ENCODE results near the gene CHCHD3.
"Not testable (repeated sequence)": the region's sequence is repeated elsewhere in the genome, so short reads cannot be mapped to it uniquely, and the experiment has no call there.

Gene CHCHD3

DNA sequence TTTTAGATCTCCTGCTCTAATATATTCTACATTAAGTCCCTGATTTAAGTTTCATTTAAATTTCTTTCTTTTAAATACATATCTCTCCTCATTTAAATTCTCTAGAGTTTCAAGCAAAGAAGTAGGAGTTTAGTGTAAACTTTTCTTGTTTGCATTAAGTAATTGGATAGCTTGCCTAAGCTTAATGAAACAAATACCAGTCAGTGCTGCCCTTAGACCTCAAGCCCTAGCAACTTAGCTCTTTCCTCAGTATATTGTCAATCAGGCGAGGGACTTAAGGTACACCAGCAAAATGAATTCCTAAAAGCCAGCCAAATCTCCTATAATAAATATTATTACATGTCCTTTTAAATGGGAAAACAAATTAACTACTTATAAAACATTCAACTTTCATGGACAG lies 101.5 kb downstream of the CHCHD3 start:
- Histone ChIP-seq H3K9ac (ENCODE audit: low read length) (no peak overlapping the region), H3K4me1 (ENCODE audit: control insufficient read depth, insufficient read depth, low read length) (no peaks in the 10 kb centered on the region), H3K36me3 (ENCODE audit: control insufficient read depth, insufficient read depth, low read length) (no peaks in the 10 kb centered on the region), H3K27ac (ENCODE audit: low read depth, low read length) (no peak overlapping the region), H3K27me3 (ENCODE audit: control insufficient read depth, insufficient read depth, low read length) (no peaks in the 10 kb centered on the region), H3K4me3 (ENCODE audit: low read length) (no peak overlapping the region)

- no peak overlapping the region for H3K9ac ChIP-seq (ENCODE audit: low read length)
- no peak overlapping the region for H3K4me3 ChIP-seq (ENCODE audit: low read length)
- H3K27me3 ChIP-seq (ENCODE audit: control insufficient read depth, insufficient read depth, low read length) = no peaks in the 10 kb centered on the region
- no peak overlapping the region for H3K27ac ChIP-seq (ENCODE audit: low read depth, low read length)
- no peaks in the 10 kb centered on the region for H3K36me3 ChIP-seq (ENCODE audit: control insufficient read depth, insufficient read depth, low read length)
- H3K4me1 ChIP-seq (ENCODE audit: control insufficient read depth, insufficient read depth, low read length) = no peaks in the 10 kb centered on the region
These were observed 102.4 kb downstream of the CHCHD3 start for GRCh38 chr7:132979524-132979923.

- no peak overlapping the region for H3K27ac ChIP-seq (ENCODE audit: low read depth, low read length)
- no peak overlapping the region for H3K9ac ChIP-seq (ENCODE audit: low read length)
- H3K4me1 ChIP-seq (ENCODE audit: control insufficient read depth, insufficient read depth, low read length) = no peaks in the 10 kb centered on the region
- H3K36me3 ChIP-seq (ENCODE audit: control insufficient read depth, insufficient read depth, low read length) = no peaks in the 10 kb centered on the region
- H3K27me3 ChIP-seq (ENCODE audit: control insufficient read depth, insufficient read depth, low read length) = no peaks in the 10 kb centered on the region
- H3K4me3 ChIP-seq (ENCODE audit: low read length) = no peak overlapping the region
These were observed 104.7 kb downstream of the CHCHD3 start for GRCh38 chr7:132977234-132977633.

DNA sequence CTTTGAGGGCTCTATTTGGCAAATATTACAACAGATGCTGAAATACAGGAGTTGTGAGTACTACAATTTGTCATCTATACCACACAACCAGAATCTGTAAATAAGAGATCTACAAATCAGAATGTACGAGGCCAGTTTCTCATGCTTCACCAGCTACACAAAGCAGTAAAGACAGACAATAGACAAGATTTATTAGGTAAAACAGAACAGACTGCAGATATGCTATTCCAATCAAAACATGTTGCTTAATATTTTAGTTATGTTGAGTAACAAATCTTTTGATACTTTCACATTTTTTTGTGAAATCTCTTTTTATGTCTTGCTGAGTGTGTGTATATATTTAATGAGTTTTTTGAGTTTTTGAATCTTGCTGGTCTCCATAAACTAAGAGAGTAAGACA lies 109.1 kb downstream of the CHCHD3 start:
- Histone ChIP-seq H3K4me3 (ENCODE audit: low read length) (no peak overlapping the region), H3K9ac (ENCODE audit: low read length) (no peak overlapping the region), H3K36me3 (ENCODE audit: control insufficient read depth, insufficient read depth, low read length) (no peaks in the 10 kb centered on the region), H3K4me1 (ENCODE audit: control insufficient read depth, insufficient read depth, low read length) (no peaks in the 10 kb centered on the region), H3K27ac (ENCODE audit: low read depth, low read length) (no peak overlapping the region), H3K27me3 (ENCODE audit: control insufficient read depth, insufficient read depth, low read length) (no peaks in the 10 kb centered on the region)

- H3K4me1 ChIP-seq (ENCODE audit: control insufficient read depth, insufficient read depth, low read length) = no peaks in the 10 kb centered on the region
- no peaks in the 10 kb centered on the region for H3K27me3 ChIP-seq (ENCODE audit: control insufficient read depth, insufficient read depth, low read length)
- no peak overlapping the region for H3K27ac ChIP-seq (ENCODE audit: low read depth, low read length)
These were observed 111.6 kb downstream of the CHCHD3 start for GRCh38 chr7:132970257-132970656.

GRCh38 chr7:132969520-132969919 lies 112.4 kb downstream of the CHCHD3 start:
- no peak overlapping the region for H3K4me3 ChIP-seq (ENCODE audit: low read length)
- H3K27me3 ChIP-seq (ENCODE audit: control insufficient read depth, insufficient read depth, low read length) = no peaks in the 10 kb centered on the region
- H3K4me1 ChIP-seq (ENCODE audit: control insufficient read depth, insufficient read depth, low read length) = no peaks in the 10 kb centered on the region
- no peaks in the 10 kb centered on the region for H3K36me3 ChIP-seq (ENCODE audit: control insufficient read depth, insufficient read depth, low read length)
- H3K27ac ChIP-seq (ENCODE audit: low read depth, low read length) = no peak overlapping the region
- H3K9ac ChIP-seq (ENCODE audit: low read length) = no peak overlapping the region

More at GRCh38 chr7:132970257-132970656, 111.6 kb downstream of the CHCHD3 start:
- H3K9ac ChIP-seq (ENCODE audit: low read length) = no peak overlapping the region
- no peak overlapping the region for H3K4me3 ChIP-seq (ENCODE audit: low read length)
- H3K36me3 ChIP-seq (ENCODE audit: control insufficient read depth, insufficient read depth, low read length) = no peaks in the 10 kb centered on the region

DNA sequence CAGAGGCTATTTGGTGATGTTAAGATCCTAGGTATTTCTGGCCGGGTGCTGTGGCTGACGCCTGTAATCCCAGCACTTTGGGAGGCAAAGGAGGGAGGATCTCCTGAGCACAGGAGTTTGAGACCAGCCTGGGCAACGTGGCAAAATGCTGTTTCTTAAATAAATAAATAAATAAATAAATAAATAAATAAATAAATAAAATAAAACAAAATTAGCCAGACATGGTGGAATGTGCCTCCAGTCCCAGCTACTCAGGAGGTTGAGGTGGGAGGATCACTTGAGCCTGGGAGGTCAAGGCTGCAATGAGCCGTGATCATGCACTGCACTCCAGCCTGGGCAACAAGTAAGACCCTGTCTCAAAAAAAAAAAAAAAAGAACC lies 114.4 kb downstream of the CHCHD3 start:
- H3K9ac ChIP-seq (ENCODE audit: low read length); H3K36me3 ChIP-seq (ENCODE audit: control insufficient read depth, insufficient read depth, low read length); H3K4me1 ChIP-seq (ENCODE audit: control insufficient read depth, insufficient read depth, low read length); H3K27ac ChIP-seq (ENCODE audit: low read depth, low read length); H3K4me3 ChIP-seq (ENCODE audit: low read length); H3K27me3 ChIP-seq (ENCODE audit: control insufficient read depth, insufficient read depth, low read length): not testable (repeated sequence)

GRCh38 chr7:132966754-132967469 lies 115.0 kb downstream of the CHCHD3 start:
- H3K9ac ChIP-seq (ENCODE audit: low read length) = no peak overlapping the region
- H3K27me3 ChIP-seq (ENCODE audit: control insufficient read depth, insufficient read depth, low read length) = no peaks in the 10 kb centered on the region
- no peak overlapping the region for H3K27ac ChIP-seq (ENCODE audit: low read depth, low read length)
- no peaks in the 10 kb centered on the region for H3K4me1 ChIP-seq (ENCODE audit: control insufficient read depth, insufficient read depth, low read length)
- H3K36me3 ChIP-seq (ENCODE audit: control insufficient read depth, insufficient read depth, low read length) = no peaks in the 10 kb centered on the region
- H3K4me3 ChIP-seq (ENCODE audit: low read length) = no peak overlapping the region

GRCh38 chr7:132965951-132966350 lies 115.9 kb downstream of the CHCHD3 start:
- Histone ChIP-seq H3K4me3 (ENCODE audit: low read length) (no peak overlapping the region), H3K36me3 (ENCODE audit: control insufficient read depth, insufficient read depth, low read length) (no peaks in the 10 kb centered on the region), H3K4me1 (ENCODE audit: control insufficient read depth, insufficient read depth, low read length) (no peaks in the 10 kb centered on the region), H3K9ac (ENCODE audit: low read length) (no peak overlapping the region), H3K27ac (ENCODE audit: low read depth, low read length) (no peak overlapping the region), H3K27me3 (ENCODE audit: control insufficient read depth, insufficient read depth, low read length) (no peaks in the 10 kb centered on the region)

DNA sequence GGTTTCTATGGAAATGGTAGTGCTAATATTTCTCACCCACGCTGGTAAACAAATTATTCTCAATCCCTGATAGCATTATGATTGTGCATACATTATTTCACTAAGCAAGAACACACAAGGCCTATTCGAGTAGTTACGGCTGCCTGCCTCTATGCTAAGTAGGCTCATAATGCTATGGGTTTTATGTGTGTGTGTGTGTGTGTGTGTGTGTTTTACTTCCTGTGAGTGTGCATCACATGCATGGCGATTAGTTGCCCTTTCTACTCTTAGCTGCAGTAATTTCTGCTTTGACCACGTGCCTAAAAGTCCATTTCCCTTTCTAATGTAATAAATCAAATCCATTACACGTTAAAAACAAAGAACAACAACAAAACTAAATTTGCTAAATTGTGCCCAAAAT lies 117.0 kb downstream of the CHCHD3 start:
- no peak overlapping the region for H3K9ac ChIP-seq (ENCODE audit: low read length)
- no peak overlapping the region for H3K4me3 ChIP-seq (ENCODE audit: low read length)
- H3K27me3 ChIP-seq (ENCODE audit: control insufficient read depth, insufficient read depth, low read length) = no peaks in the 10 kb centered on the region
- no peaks in the 10 kb centered on the region for H3K36me3 ChIP-seq (ENCODE audit: control insufficient read depth, insufficient read depth, low read length)
- H3K4me1 ChIP-seq (ENCODE audit: control insufficient read depth, insufficient read depth, low read length) = no peaks in the 10 kb centered on the region
- no peak overlapping the region for H3K27ac ChIP-seq (ENCODE audit: low read depth, low read length)

GRCh38 chr7:132959891-132960290 lies 122.0 kb downstream of the CHCHD3 start:
- Histone ChIP-seq H3K36me3 (ENCODE audit: control insufficient read depth, insufficient read depth, low read length) (no peaks in the 10 kb centered on the region), H3K27ac (ENCODE audit: low read depth, low read length) (no peak overlapping the region), H3K4me3 (ENCODE audit: low read length) (no peak overlapping the region), H3K4me1 (ENCODE audit: control insufficient read depth, insufficient read depth, low read length) (no peaks in the 10 kb centered on the region), H3K27me3 (ENCODE audit: control insufficient read depth, insufficient read depth, low read length) (no peaks in the 10 kb centered on the region), H3K9ac (ENCODE audit: low read length) (no peak overlapping the region)

DNA sequence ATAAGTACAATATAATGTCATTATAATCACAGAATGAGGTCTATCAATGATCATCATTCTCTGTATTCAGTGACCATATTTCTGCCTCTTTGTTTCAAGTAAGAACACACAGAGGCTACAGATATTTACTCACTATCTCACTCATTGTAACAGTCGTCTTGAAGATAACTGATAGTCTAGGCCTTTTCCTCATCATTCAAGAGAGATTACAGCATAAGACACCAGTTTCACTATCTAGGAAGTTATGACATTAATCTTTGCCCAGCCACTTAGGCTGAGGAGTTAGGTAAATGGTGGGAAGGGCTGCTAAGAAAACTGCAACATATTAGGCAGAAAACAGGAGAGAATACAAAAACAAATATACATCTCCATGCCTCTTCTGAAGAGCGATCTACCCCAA lies 125.3 kb downstream of the CHCHD3 start:
- Histone ChIP-seq H3K4me1 (ENCODE audit: control insufficient read depth, insufficient read depth, low read length) (no peaks in the 10 kb centered on the region), H3K27ac (ENCODE audit: low read depth, low read length) (no peak overlapping the region), H3K27me3 (ENCODE audit: control insufficient read depth, insufficient read depth, low read length) (no peaks in the 10 kb centered on the region), H3K36me3 (ENCODE audit: control insufficient read depth, insufficient read depth, low read length) (no peaks in the 10 kb centered on the region), H3K4me3 (ENCODE audit: low read length) (no peak overlapping the region), H3K9ac (ENCODE audit: low read length) (no peak overlapping the region)

DNA sequence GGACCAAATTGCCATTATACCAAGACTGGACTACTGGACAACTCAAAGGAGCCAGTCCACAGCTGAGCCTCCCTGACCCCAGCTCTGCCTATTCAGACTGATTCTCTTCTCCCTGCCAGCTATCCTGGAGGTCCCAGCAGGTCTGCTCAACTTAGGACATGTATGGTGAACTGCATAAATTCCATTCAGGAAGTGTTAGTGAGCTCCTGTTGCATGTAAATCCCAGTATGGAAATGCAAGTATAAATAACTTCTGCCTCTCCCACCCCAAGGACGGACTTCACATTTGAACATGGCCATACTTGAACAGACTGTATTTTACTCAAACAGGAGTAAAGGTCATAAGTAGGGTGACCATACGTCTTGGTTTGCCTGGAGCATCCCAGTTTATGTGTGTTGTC lies 128.4 kb downstream of the CHCHD3 start:
- Histone ChIP-seq H3K4me3 (ENCODE audit: low read length) (no peak overlapping the region), H3K27ac (ENCODE audit: low read depth, low read length) (no peak overlapping the region), H3K4me1 (ENCODE audit: control insufficient read depth, insufficient read depth, low read length) (no peaks in the 10 kb centered on the region), H3K9ac (ENCODE audit: low read length) (no peak overlapping the region), H3K27me3 (ENCODE audit: control insufficient read depth, insufficient read depth, low read length) (no peaks in the 10 kb centered on the region), H3K36me3 (ENCODE audit: control insufficient read depth, insufficient read depth, low read length) (no peaks in the 10 kb centered on the region)

Data from rectal smooth muscle tissue (tissue), 1 donor.